GM15510 (cell line): ENCODE results near the gene CMTM5.

Experiments
- POLR2A ChIP-seq: IDR thresholded peaks from 3 replicates; pipeline ENCODE4 v1.6.1; 2011; ENCODE audit warnings: borderline replicate concordance; ENCODE audit not compliant: insufficient read length; ENCODE audit errors: extremely low read depth

The CMTM5 gene

GRCh38 chr14:23376482-23377197, at the start of gene CMTM5:
Gene CMTM5, plus strand, starts transcription at chr14:23377046. Its CDS starts 206 bp downstream, at chr14:23377252.
- TF ChIP-seq POLR2A, result no peak

- TF ChIP-seq POLR2A, result no peak
These were observed 48.7 kb upstream of the CMTM5 start for GRCh38 chr14:23327947-23328744.

GRCh38 chr14:23335623-23336022, 41.2 kb upstream of the CMTM5 start:
- no peak for TF ChIP-seq POLR2A

- no peak for TF ChIP-seq POLR2A
These were observed 37.2 kb upstream of the CMTM5 start for GRCh38 chr14:23339506-23340268.

- TF ChIP-seq POLR2A, result no peak
These were observed 32.4 kb upstream of the CMTM5 start for GRCh38 chr14:23344481-23344880.

GRCh38 chr14:23345987-23346692, 30.7 kb upstream of the CMTM5 start:
- no peak for TF ChIP-seq POLR2A

- TF ChIP-seq POLR2A, result no peak
These were observed 30.0 kb upstream of the CMTM5 start for GRCh38 chr14:23346693-23347405.

- no peak for TF ChIP-seq POLR2A
These were observed 29.2 kb upstream of the CMTM5 start for GRCh38 chr14:23347406-23348296.

GRCh38 chr14:23348297-23348655, 28.6 kb upstream of the CMTM5 start:
- no peak for TF ChIP-seq POLR2A

- no peak for TF ChIP-seq POLR2A
These were observed 27.5 kb upstream of the CMTM5 start for GRCh38 chr14:23349156-23349845.

GRCh38 chr14:23351681-23352505, 25.0 kb upstream of the CMTM5 start:
- no peak for TF ChIP-seq POLR2A
